Amniotic stem cell (primary cell): ENCODE measurements around the gene ITPR1.

Source experiments
- DNase-seq: peaks from one replicate; lab custom pipeline; 2025; lab: John Stamatoyannopoulos, UW

Gene ITPR1

GRCh38 chr3:4720316-4721075, 227.3 kb downstream of the ITPR1 start:
- DNase-seq, result no peak

- peak; percentile 76 for DNase-seq
These were observed 228.4 kb downstream of the ITPR1 start for GRCh38 chr3:4721511-4721911.

- no peak for DNase-seq
These were observed 229.0 kb downstream of the ITPR1 start for GRCh38 chr3:4722103-4722502.

- DNase-seq, result no peak
These were observed 231.0 kb downstream of the ITPR1 start for GRCh38 chr3:4724051-4724629.

GRCh38 chr3:4726549-4726948, 233.4 kb downstream of the ITPR1 start:
- no peak for DNase-seq

- DNase-seq, result no peak
These were observed 236.2 kb downstream of the ITPR1 start for GRCh38 chr3:4729061-4729973.

GRCh38 chr3:4730719-4731118, 237.6 kb downstream of the ITPR1 start:
- no peak for DNase-seq

- no peak for DNase-seq
These were observed 238.5 kb downstream of the ITPR1 start for GRCh38 chr3:4731543-4732111.

- DNase-seq, result no peak
These were observed 239.8 kb downstream of the ITPR1 start for GRCh38 chr3:4732925-4733324.

- no peak for DNase-seq
These were observed 241.3 kb downstream of the ITPR1 start for GRCh38 chr3:4734454-4734853.

GRCh38 chr3:4735243-4735642, 242.1 kb downstream of the ITPR1 start:
- no peak for DNase-seq

- no peak for DNase-seq
These were observed 243.2 kb downstream of the ITPR1 start for GRCh38 chr3:4736284-4736861.

GRCh38 chr3:4738737-4739274, 245.7 kb downstream of the ITPR1 start:
- DNase-seq, result no peak

- no peak for DNase-seq
These were observed 246.4 kb downstream of the ITPR1 start for GRCh38 chr3:4739289-4740236.

GRCh38 chr3:4740397-4741105, 247.4 kb downstream of the ITPR1 start:
- no peak for DNase-seq

- DNase-seq, result no peak
These were observed 247.9 kb downstream of the ITPR1 start for GRCh38 chr3:4741106-4741403.

GRCh38 chr3:4741404-4742307, 248.5 kb downstream of the ITPR1 start:
- peak; percentile 67 for DNase-seq

GRCh38 chr3:4742359-4742758, 249.2 kb downstream of the ITPR1 start:
- no peak for DNase-seq

- no peak for DNase-seq
These were observed 250.2 kb downstream of the ITPR1 start for GRCh38 chr3:4743371-4743770.
